ENCODE measurements around the gene NALCN. TPM values are rescaled to one million over a fixed set of nuclear protein-coding genes. Genes with fewer than 3 reads are reported as not detected.

The NALCN gene
- total and polyA plus RNA-seq, 4 donors, result 0.09 to 0.92 (median 0.18) TPM

GRCh38 chr13:101305981-101306411, 110.3 kb downstream of the NALCN start:
- Histone ChIP-seq H3K4me3 (ENCODE audit: low read depth in 1 of 3, low read length in 3 of 3) (no peak overlapping the region), H3K4me1 (ENCODE audit: control insufficient read depth in 4 of 4, insufficient read depth in 4 of 4, low read length in 3 of 4) (no peaks in the 10 kb centered on the region), H3K27me3 (ENCODE audit: control insufficient read depth in 4 of 4, insufficient read depth in 4 of 4, low read length in 3 of 4) (peaks cover 0 to 3% (median 0%) of the 10 kb centered on the region in 4 donors), H3K27ac (ENCODE audit: low read depth in 1 of 2, low read length in 2 of 2) (no peak overlapping the region), H3K9me3 (ENCODE audit: control insufficient read depth in 4 of 4, low read length in 3 of 4) (peaks cover 0 to 2% (median 0%) of the 10 kb centered on the region in 4 donors), H3K9ac (ENCODE audit: low read depth in 1 of 2, low read length in 2 of 2) (no peak overlapping the region), H3K36me3 (ENCODE audit: control insufficient read depth in 4 of 4, insufficient read depth in 3 of 4, low read depth in 1 of 4, low read length in 3 of 4) (no peaks in the 10 kb centered on the region)
- 66% methylated on average over 6 of the region's 6 CpGs for WGBS
- TF ChIP-seq FOXA2 (IDR thresholded peaks at IDR 0.05), result no peak
- no peak for TF ChIP-seq RAD21 (IDR thresholded peaks at IDR 0.05)
- no peak for TF ChIP-seq HNF4G (IDR thresholded peaks at IDR 0.05)
- DNase-seq (ENCODE audit: low spot score), result no peak

- Histone ChIP-seq H3K27ac (ENCODE audit: low read depth in 1 of 2, low read length in 2 of 2) (no peak overlapping the region), H3K4me1 (ENCODE audit: control insufficient read depth in 4 of 4, insufficient read depth in 4 of 4, low read length in 3 of 4) (no peaks in the 10 kb centered on the region), H3K36me3 (ENCODE audit: control insufficient read depth in 4 of 4, insufficient read depth in 3 of 4, low read depth in 1 of 4, low read length in 3 of 4) (no peaks in the 10 kb centered on the region), H3K9me3 (ENCODE audit: control insufficient read depth in 4 of 4, low read length in 3 of 4) (no peaks in the 10 kb centered on the region), H3K4me3 (ENCODE audit: low read depth in 1 of 3, low read length in 3 of 3) (no peak overlapping the region), H3K27me3 (ENCODE audit: control insufficient read depth in 4 of 4, insufficient read depth in 4 of 4, low read length in 3 of 4) (no peaks in the 10 kb centered on the region), H3K9ac (ENCODE audit: low read depth in 1 of 2, low read length in 2 of 2) (no peak overlapping the region)
- WGBS, result 76% methylated on average over 7 of the region's 7 CpGs
- TF ChIP-seq RAD21 (IDR thresholded peaks at IDR 0.05), result no peak
- no peak for TF ChIP-seq FOXA2 (IDR thresholded peaks at IDR 0.05)
- TF ChIP-seq SP1 (IDR thresholded peaks at IDR 0.05), result no peak
- TF ChIP-seq HNF4A (conservative IDR thresholded peaks at IDR 0.05), result no peak
- no peak for TF ChIP-seq FOXA1 (IDR thresholded peaks at IDR 0.05)
- TF ChIP-seq ZBTB33 (IDR thresholded peaks at IDR 0.05), result no peak
- no peak for TF ChIP-seq MAX (IDR thresholded peaks at IDR 0.05)
- TF ChIP-seq RXRA (IDR thresholded peaks at IDR 0.05), result no peak
- TF ChIP-seq EGR1 (IDR thresholded peaks at IDR 0.05; ENCODE audit: low read depth in 2 of 2), result no peak
- no peak for TF ChIP-seq HNF4G (IDR thresholded peaks at IDR 0.05)
- TF ChIP-seq TAF1 (conservative IDR thresholded peaks at IDR 0.05), result no peak
- no peak for TF ChIP-seq JUND (IDR thresholded peaks at IDR 0.05)
- no peak for TF ChIP-seq CTCF (IDR thresholded peaks at IDR 0.05; ENCODE audit: low read depth, low read length, missing input control)
- no peak for TF ChIP-seq ATF3 (IDR thresholded peaks at IDR 0.05)
- no peak for TF ChIP-seq YY1 (IDR thresholded peaks at IDR 0.05)
- no peak for TF ChIP-seq REST (IDR thresholded peaks at IDR 0.05)
- TF ChIP-seq NR2F2 (IDR thresholded peaks at IDR 0.05), result no peak
- TF ChIP-seq GABPA (IDR thresholded peaks at IDR 0.05 in 1 of 2, conservative IDR thresholded peaks at IDR 0.05 in 1 of 2), result no peak
- no peak for DNase-seq (ENCODE audit: low spot score)
Measured at GRCh38 chr13:101303521-101303920, 112.8 kb downstream of the NALCN start.

All from liver (tissue), 9 donors.